GM12891 (cell line): Measurements from ENCODE around the gene RSPO4.
A peak's percentile ranks its signal among the peaks of the same experiment; 100 is the strongest.

ENCODE experiments used
- POLR2A ChIP-seq: IDR thresholded peaks from 2 replicates; pipeline ENCODE4 v1.6.1; 2011; ENCODE audit warnings: low read depth, low read length, control low read depth
- POLR2AphosphoS5 ChIP-seq: IDR thresholded peaks from 2 replicates; pipeline ENCODE4 v1.6.1; 2011; ENCODE audit warnings: low read depth, low read length, control low read depth
- SPI1 ChIP-seq: IDR thresholded peaks from 2 replicates; pipeline ENCODE4 v1.6.1; 2011; ENCODE audit warnings: low read depth, low read length, control low read depth
- TAF1 ChIP-seq: IDR thresholded peaks from 2 replicates; pipeline ENCODE4 v1.6.1; 2011; ENCODE audit warnings: low read depth, low read length, control low read depth

GRCh38 chr20:956330-956951 is 45.7 kb downstream of the RSPO4 start:
- no peak for TF ChIP-seq POLR2A
- no peak for TF ChIP-seq TAF1
- 0 out of 2 replicates have a peak, but pooled peaks have one; percentile 16 for TF ChIP-seq SPI1
- TF ChIP-seq POLR2AphosphoS5: no peak
